GM12878 (cell line): Measurements from ENCODE around the gene GPR155. TPM values are rescaled to one million over a fixed set of nuclear protein-coding genes. Genes with fewer than 3 reads are reported as not detected.

Experiments
- CHD2 ChIP-seq: IDR thresholded peaks from 2 replicates; pipeline ENCODE4 v1.6.1; 2011; ENCODE audit warnings: low read depth, low read length, improper control_type of control experiment, borderline replicate concordance
- ESRRA ChIP-seq: IDR thresholded peaks from 2 replicates; pipeline ENCODE4 v1.6.1; 2012; ENCODE audit warnings: mild to moderate bottlenecking, low read length, improper control_type of control experiment
- ETV6 ChIP-seq, 2 experiments: fragments of 450-650 bp in 1 of 2; IDR thresholded peaks in 1 of 2; conservative IDR thresholded peaks in 1 of 2; 2 replicates each; pipeline ENCODE4 v1.6.1; 2014; ENCODE audit warnings: antibody characterized with exemption in 1 of 2, borderline replicate concordance in 1 of 2, low read depth in 1 of 2, mild to moderate bottlenecking in 1 of 2, moderate library complexity in 1 of 2
- FOS ChIP-seq: IDR thresholded peaks from 3 replicates; pipeline ENCODE4 v1.6.1; 2011; ENCODE audit warnings: borderline replicate concordance; ENCODE audit not compliant: insufficient read length; ENCODE audit errors: extremely low read depth
- HDAC6 ChIP-seq: fragments of 200-600 bp; sonication (generic); IDR thresholded peaks from one replicate; pipeline ENCODE4 v1.8.0; 2017; ENCODE audit warnings: antibody characterized with exemption; ENCODE audit not compliant: unreplicated experiment
- HSF1 ChIP-seq: fragments of 150-350 bp; IDR thresholded peaks from 2 replicates; pipeline ENCODE4 v1.6.1; 2014; ENCODE audit warnings: mild to moderate bottlenecking, low read depth, low read length
- PAX8 ChIP-seq: fragments of 450-650 bp; IDR thresholded peaks from 2 replicates; pipeline ENCODE4 v1.6.1; 2017; ENCODE audit warnings: mild to moderate bottlenecking, moderate library complexity
- PBX3 ChIP-seq: IDR thresholded peaks from 2 replicates; pipeline ENCODE4 v1.6.1; 2011; ENCODE audit warnings: mild to moderate bottlenecking, low read depth, low read length, moderate library complexity; ENCODE audit not compliant: insufficient replicate concordance
- SIN3A ChIP-seq: IDR thresholded peaks from 2 replicates; pipeline ENCODE4 v1.6.1; 2012; ENCODE audit warnings: low read depth, low read length, improper control_type of control experiment
- polyA plus RNA-seq, 11 experiments: library from polyadenylated mRNA; depleted of rRNA in 4 of 11; unstranded in 6 of 11; stranded (reverse) in 5 of 11; fragments of >200 nt; fragmentation: Nextera tagmentation in 4 of 11; fragmentation: Illumina TruSeq in 1 of 11; extraction: Ambion mirVana in 4 of 11; extraction: Trizol in 1 of 11; gene quantifications; 1 replicate in 1 of 11; 2 replicates in 10 of 11; pipeline versions ENCODE4 v1.2.1 to v1.2.3, GENCODE V29; 2011 to 2016; ENCODE audit warnings: inconsistent platforms in 2 of 11, missing spikeins in 2 of 11, low read depth in 1 of 11
- total RNA-seq, 4 experiments: library from RNA; depleted of rRNA in 3 of 4; stranded (reverse); fragments of >200 nt in 3 of 4; fragmentation: Illumina TruSeq in 1 of 4; extraction: Trizol in 1 of 4; gene quantifications; 2 replicates each; pipeline versions ENCODE4 v1.2.1 to v1.2.3, GENCODE V29; 2013 to 2021
- TF ChIP-seq, protein P1 (sequence below): fragments of 450-650 bp; conservative IDR thresholded peaks from 2 replicates; pipeline ENCODE4 v1.6.1; 2017; ENCODE audit warnings: mild to moderate bottlenecking, moderate library complexity
- TF ChIP-seq, protein P2 (sequence below): IDR thresholded peaks from 2 replicates; pipeline ENCODE4 v1.6.1; 2011; ENCODE audit warnings: borderline replicate concordance, low read depth, mild to moderate bottlenecking, moderate library complexity, low read length; ENCODE audit not compliant: insufficient read depth, poor library complexity, severe bottlenecking
- TF ChIP-seq, protein P3 (sequence below): fragments of 450-650 bp; formaldehyde crosslinking; IDR thresholded peaks from 2 replicates; pipeline ENCODE4 v1.5.0; 2022; ENCODE audit warnings: mild to moderate bottlenecking, missing genetic modification characterization

Gene GPR155
- total and polyA plus RNA-seq, 10 of the 15 experiments (the other 5 are each of a cell fraction or from before 2014, with no cell fraction given) = 0.53 to 3.0 (median 1.5) TPM

- TF ChIP-seq, protein P1, sequence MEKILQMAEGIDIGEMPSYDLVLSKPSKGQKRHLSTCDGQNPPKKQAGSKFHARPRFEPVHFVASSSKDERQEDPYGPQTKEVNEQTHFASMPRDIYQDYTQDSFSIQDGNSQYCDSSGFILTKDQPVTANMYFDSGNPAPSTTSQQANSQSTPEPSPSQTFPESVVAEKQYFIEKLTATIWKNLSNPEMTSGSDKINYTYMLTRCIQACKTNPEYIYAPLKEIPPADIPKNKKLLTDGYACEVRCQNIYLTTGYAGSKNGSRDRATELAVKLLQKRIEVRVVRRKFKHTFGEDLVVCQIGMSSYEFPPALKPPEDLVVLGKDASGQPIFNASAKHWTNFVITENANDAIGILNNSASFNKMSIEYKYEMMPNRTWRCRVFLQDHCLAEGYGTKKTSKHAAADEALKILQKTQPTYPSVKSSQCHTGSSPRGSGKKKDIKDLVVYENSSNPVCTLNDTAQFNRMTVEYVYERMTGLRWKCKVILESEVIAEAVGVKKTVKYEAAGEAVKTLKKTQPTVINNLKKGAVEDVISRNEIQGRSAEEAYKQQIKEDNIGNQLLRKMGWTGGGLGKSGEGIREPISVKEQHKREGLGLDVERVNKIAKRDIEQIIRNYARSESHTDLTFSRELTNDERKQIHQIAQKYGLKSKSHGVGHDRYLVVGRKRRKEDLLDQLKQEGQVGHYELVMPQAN = no peak
- TF ChIP-seq PAX8 (no peak), ESRRA (no peak), HSF1 (no peak), CHD2 (no peak), FOS (no peak), ETV6 (conservative IDR thresholded peaks at IDR 0.05 in 1 of 2, IDR thresholded peaks at IDR 0.05 in 1 of 2; ENCODE audit: borderline replicate concordance in 1 of 2, low read depth in 1 of 2) (no peak), PBX3 (no peak), SIN3A (no peak), HDAC6 (no peak)
- TF ChIP-seq, protein P2, sequence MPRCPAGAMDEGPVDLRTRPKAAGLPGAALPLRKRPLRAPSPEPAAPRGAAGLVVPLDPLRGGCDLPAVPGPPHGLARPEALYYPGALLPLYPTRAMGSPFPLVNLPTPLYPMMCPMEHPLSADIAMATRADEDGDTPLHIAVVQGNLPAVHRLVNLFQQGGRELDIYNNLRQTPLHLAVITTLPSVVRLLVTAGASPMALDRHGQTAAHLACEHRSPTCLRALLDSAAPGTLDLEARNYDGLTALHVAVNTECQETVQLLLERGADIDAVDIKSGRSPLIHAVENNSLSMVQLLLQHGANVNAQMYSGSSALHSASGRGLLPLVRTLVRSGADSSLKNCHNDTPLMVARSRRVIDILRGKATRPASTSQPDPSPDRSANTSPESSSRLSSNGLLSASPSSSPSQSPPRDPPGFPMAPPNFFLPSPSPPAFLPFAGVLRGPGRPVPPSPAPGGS = no peak
- TF ChIP-seq, protein P3, sequence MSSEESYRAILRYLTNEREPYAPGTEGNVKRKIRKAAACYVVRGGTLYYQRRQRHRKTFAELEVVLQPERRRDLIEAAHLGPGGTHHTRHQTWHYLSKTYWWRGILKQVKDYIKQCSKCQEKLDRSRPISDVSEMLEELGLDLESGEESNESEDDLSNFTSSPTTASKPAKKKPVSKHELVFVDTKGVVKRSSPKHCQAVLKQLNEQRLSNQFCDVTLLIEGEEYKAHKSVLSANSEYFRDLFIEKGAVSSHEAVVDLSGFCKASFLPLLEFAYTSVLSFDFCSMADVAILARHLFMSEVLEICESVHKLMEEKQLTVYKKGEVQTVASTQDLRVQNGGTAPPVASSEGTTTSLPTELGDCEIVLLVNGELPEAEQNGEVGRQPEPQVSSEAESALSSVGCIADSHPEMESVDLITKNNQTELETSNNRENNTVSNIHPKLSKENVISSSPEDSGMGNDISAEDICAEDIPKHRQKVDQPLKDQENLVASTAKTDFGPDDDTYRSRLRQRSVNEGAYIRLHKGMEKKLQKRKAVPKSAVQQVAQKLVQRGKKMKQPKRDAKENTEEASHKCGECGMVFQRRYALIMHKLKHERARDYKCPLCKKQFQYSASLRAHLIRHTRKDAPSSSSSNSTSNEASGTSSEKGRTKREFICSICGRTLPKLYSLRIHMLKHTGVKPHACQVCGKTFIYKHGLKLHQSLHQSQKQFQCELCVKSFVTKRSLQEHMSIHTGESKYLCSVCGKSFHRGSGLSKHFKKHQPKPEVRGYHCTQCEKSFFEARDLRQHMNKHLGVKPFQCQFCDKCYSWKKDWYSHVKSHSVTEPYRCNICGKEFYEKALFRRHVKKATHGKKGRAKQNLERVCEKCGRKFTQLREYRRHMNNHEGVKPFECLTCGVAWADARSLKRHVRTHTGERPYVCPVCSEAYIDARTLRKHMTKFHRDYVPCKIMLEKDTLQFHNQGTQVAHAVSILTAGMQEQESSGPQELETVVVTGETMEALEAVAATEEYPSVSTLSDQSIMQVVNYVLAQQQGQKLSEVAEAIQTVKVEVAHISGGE (CRISPR knock-in tag) = no peak
- TF ChIP-seq, all 136 proteins: peak for 0
These were observed 5.1 kb upstream of the GPR155 start (continued) for GRCh38 chr2:174491947-174492346.
